Stimulated activated CD4-positive, alpha-beta T cell treated with anti-CD3 and anti-CD28 coated beads, Interleukin-1b, Interleukin-23, amount 100 ng/mL, for 24 hours (primary cell): ENCODE results near the gene DGKE.

Source experiments
- DNase-seq, 4 experiments: peaks; one replicate each; pipeline ENCODE4 v3.0.0-alpha.2; 2020; ENCODE audit warnings: low read depth in 4 of 4, low spot score in 1 of 4

Gene DGKE

DNA sequence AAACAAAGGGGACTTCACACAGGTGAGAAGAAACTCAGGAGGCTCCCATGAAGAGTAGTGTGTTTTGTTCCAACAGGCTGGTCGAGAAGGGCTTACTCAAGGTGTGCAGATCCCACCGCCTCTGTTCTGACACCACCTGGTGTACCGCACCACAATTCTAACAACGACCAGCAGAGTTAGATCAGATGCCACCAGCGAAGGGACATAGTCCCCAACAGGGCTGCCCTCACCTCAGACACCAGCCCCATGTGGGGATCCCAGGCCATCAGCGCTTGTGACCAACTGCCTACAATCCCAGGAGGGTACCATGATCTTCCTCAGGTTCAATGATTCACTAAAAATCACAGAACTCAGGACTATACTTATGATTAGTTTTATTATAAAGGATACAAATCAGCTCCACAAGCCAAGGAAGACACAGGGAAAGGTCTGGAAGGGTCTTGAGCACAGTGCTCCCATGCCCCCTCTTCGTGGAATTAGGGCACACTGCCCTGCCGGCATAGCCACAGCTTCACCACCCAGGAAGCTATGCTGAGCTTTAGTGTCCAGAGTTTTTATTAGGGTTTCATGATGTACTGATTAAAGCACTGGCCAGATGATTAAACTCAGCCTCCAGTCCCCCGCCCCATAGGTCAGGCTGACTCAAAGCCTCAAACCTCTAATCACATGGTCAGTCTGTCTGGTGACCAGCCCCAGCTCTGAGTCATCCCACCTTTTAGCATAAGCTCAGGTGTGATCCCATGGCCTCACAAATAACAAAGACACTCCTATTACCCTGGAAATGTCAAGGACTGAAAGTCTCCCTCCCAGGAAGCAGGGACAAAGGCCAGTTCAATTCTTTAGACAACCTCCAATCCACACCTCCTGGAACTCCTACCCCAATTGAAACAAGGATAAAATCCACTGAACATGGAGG, 53.9 kb downstream of the DGKE start:
- no peak for DNase-seq

DNA sequence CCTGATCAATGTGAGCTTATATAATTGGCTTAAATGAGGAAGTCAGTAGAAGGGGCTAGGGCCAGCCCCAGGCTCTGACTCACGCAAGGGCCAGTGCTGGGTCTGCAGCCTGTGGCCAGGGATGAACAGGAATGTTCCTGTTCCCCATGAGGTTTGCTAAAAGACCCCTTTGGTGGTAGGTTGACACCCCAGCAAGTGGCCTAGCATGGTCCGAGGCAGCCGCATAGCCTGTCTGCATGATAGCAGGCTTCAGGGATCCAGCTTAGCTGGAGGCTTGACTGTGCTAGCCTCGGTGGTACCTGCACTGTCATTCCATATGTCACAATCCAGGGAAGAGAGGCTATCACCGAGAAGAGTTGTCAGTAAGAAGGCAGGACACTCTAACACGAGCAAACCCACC, 56.4 kb downstream of the DGKE start:
- no peak for DNase-seq

DNA sequence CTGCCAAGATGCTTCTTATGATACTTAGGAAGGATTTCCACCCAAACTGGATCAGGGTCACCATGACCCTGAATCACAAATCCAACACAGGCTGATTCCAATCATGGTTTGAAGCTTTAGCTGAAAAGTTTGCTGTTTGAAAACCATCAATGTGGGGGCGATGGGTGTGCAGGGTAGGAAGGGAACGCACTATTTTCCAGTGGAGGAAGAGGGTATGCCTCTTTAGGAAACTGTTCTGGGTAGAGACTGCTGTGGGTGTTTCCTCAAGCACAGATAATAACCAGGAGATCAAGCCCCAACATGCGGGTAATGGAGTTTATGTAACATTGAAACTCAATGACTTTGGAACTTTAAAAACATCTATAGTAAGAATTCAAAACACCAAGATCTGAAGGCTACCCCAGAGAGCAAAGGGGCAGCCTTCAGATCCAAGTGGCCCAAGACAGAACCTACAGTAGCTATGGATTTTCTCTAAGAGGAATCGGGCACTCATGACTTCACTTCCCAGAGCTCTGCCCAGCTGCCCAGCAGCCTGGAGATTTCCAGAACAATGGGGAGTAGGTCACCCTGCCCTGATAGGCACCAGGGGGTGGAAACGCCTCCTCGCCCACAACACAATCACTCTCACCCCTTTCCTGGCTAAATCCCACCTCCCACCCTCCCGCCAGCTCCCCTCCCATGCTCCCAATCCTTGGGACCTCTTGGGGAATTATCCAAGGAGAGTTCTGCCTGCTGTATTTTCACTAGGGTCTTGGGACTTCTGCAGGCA, 57.1 kb downstream of the DGKE start:
- no peak for DNase-seq

DNA sequence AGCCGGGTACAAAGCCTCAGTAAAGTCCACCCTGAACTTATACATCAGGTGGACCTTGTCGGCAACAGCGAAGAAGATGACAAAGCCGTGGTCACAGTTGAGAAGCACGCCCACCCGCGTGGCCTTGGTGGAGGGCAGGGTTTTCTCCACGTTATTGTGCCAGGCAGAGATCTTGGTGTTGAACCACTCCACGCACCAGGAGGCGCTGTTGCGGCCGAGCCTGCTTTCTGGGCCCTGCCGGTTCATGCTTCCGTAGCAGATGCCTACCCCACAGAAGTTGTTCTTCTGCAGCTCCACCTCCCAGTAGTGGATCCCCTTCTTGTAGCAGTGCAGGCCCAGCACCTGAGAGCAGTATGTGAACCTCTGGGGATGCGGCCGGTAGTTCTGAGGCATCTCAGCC, 57.8 kb downstream of the DGKE start:
- peak in 2 of 4 experiments; percentile 30 to 36 for DNase-seq

DNA sequence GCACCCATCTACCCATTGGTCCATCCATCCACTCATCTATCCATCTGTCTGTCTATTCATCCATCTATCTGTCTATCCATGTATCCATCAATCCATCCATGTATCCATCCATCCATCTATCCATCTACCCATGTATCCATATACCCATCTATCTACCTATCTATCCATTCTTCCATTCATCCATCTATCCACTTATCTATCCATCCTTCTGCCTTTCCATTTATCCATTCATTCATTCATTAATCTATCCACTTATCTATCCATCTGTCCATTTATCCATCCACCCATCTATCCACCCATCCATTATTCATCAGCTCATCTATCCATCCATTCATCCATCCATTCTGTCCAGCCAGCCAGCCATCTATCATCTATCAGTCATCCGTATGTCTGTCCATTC, 58.4 kb downstream of the DGKE start:
- DNase-seq, result no peak

DNA sequence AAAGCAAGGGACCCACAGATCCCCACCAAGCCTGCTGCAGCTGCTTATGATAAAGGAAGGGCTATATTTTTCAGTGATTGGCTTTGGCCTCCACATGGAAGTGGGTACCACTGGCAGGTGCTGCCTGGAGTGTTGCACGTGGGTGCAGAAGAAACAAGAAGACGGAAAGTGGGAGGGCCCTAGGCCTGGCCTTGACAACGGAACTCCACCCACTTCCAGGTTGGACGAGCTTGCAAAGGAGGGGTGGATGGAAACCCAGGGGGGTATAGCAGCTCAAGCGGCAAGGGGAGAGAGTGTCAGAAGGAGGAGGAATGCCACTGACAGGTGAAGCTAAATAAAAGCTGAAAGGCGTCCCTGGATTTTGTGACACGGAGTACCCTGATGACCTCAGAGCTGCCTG, 59.6 kb downstream of the DGKE start:
- no peak for DNase-seq

DNA sequence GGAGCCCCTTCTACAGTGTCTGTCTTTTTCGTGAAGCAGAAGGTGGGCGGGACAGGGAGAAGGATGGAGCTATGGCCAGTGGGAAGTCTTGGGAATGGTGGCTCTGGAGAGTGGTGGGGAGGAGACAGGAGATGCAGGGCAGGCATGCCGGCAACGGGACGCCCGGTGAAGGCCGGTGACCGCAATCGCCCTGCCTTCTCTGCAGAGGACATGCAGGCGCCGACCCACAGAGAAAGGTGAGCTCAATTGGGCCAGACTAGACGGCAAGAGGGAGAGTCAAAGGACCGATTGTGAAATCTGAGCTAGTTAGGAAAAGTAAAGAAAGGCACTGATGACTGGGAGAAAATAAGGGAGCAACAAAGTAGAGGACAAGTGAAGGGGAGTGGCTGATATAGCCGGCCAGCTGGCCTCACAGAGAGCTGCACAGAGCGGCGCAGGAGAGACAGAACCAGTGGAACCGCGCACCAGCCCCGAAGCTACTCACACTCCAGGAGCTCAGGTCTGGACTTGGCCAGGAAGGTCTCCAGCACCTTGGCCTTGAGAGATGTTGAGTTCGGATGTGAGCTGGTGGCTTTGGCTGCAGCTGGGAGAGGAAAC, 61.0 kb downstream of the DGKE start:
- DNase-seq, result no peak

DNA sequence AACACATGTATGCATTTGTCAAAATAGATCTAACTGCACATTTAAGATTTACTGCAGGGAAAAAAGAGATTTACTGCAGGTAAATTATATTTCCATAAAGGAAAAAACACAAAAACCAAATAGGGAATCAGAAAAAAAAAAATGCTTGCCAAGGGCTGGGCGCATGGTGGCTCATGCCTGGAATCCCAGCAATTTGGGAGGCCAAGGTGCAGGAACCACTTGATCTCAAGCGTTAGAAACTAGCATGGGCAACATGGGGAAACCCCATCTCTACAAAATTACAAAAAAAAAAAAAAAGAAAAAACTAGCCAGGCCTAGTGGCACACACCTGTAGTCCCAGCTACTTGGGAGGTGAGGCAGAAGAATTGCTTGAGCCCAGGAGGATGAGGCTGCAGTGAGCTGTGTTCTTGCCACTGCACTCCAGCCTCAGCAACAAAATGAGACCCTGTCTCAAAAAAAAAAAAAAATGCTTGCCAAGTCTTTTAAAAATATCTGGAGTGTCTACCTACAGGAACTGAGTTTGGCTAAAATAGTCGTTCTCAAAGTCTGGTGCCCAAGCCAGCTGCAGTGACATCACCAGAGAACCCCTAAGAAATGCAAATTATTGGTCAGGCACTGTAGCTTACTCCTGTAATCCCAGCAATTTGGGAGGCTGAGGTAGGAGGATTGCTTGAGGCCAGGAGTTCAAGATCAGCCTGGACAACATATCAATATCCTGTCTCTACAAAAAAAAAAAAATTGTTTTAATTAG, 62.4 kb downstream of the DGKE start:
- DNase-seq, result no peak

DNA sequence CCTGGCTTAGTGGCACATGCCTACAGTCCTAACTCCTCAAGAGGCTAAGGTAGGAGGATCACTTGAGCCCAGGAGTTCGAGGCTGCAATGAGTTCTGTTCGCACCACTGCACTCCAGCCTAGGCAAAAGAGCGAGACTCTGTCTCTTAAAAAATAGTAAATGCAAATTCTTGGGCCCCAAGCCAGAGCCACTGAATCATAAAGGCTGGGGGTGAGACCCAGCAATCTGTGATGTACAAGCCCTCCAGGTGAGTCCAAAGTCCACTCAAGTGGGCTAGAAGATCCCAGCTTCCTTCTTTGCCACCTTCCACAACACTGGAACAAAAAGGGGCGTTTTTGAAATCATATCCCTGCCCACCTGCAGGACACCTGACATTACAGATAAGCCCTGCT, 63.0 kb downstream of the DGKE start:
- no peak for DNase-seq

DNA sequence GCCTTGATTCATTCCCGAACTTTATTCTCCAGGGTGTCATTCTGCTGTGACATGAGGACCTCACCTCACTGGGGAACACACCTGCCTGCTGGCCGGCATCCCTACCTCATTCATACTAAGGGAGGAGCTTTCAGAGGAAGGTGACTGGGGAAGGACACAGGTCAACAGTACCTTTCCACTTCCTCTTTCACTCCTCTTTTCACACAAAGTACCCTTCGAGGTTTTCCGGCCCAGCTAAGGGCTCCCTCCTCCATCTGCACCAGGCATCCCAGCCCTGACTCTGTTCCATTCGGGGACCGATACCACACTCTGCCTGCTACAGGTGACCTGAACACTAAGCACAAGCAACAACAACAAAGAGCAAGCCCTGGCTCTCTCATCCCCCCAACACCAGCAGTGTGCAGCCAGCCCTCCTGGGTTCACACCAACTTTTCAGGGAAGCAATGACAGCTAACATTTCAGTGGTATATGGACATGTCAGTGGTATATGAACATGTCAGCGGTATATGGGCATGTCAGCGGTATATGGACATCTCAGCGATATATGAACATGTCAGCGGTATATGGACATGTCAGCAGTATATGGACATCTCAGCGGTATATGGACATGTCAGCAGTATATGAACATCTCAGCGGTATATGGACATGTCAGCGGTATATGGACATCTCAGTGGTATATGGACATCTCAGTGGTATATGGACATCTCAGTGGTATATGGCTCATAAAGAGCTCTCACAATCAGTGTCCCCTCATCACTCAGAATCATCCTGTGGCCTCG, 63.9 kb downstream of the DGKE start:
- no peak for DNase-seq

DNA sequence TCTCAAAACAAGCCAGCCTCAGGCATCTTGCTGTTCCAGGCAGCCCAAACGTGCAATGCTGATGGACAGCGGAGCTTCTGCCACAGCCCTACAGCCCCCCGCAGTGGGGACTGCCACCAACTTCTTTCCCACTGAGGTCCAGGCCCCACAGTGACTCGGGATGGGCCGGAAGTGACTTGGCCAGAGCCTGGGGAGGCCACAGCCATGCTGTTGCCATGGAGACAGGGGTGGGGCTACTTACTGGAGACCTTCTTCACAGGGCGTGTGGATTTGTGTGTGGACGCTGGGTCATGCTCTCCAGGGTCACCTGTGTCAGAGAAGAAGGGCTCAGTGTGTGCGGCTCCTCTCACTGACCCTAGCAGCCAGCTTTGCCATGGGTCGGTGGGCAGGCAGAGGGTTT, 64.9 kb downstream of the DGKE start:
- no peak for DNase-seq

DNA sequence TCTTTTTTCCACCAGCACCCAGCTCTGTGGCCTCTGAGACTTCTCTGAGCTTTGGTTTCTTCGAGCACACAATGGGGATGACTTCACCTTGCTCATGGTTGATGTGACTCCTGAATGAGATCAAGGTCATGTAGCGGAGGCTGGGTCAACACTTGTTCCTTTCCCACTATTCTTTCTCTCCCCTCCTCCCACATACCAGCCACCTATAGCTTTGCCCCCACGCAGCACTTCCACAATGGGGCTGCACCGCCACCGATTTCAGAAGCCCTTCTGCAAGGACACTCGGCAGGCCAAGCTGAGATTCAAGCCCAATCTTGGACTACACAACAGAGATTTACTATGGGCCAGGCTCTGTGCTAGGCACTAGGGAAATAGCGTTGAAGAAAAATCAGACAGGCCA, 65.5 kb downstream of the DGKE start:
- DNase-seq, result no peak

DNA sequence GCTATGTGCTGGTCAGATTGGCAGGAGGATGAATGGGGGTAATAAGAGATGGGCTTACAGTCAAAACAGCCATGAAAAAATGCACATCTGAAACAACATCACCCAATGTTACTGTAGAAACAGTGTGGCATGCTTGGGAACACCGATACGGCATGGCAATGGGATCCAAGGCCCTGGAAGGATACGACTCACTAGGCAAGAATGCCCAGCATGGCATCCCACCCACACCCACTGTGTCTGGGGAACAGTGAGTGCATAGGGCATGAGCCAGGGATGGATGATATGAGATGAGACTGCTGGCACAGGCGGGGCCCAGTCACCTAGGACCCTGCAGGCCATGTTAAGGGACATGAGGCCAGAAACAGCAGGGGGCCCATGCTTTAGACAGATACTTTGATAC, 68.4 kb downstream of the DGKE start:
- no peak for DNase-seq

DNA sequence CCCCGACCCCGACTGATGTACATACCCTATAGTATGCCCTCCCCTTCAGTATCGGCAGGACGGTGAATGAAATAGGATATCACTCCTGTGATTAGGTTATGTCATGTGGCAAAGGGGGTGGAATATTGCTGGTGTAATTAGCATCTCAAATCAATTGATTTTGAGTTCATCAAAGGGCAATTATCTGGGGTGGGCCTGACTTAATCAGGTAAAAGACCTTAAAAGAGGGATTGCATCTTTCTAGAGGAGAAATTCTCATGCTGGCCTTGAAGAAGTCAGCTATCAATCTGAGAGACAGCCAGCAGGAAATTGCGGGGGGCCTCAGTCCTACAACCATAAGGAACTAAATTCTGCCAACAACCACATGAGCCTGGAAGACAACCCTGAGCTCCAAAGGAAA, 69.6 kb downstream of the DGKE start:
- DNase-seq, result no peak

DNA sequence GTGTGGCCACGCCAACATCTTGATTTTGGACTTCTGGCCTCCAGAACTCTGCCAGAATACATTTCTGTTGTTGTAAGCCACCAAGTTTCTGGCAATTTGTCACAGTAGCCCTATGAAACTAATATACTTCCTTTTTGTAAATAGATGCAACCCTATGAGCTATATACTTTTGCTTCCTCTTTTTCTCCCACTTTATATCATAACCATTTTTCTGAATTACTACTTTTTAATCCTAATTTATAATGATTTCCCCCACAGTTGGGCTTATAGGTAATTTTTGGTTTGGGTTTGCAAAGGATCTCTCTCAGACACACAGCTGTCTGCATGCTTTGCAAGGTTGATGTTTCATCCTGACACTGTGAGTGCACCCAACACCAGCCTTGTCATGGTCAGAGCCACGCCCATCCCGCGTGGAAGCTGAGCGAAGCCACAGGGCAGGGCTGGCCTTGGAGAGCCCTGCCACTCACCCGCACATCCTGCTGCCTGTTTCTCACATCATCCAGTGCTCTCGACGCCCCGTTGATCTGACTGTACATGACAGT, 74.1 kb downstream of the DGKE start:
- no peak for DNase-seq

DNA sequence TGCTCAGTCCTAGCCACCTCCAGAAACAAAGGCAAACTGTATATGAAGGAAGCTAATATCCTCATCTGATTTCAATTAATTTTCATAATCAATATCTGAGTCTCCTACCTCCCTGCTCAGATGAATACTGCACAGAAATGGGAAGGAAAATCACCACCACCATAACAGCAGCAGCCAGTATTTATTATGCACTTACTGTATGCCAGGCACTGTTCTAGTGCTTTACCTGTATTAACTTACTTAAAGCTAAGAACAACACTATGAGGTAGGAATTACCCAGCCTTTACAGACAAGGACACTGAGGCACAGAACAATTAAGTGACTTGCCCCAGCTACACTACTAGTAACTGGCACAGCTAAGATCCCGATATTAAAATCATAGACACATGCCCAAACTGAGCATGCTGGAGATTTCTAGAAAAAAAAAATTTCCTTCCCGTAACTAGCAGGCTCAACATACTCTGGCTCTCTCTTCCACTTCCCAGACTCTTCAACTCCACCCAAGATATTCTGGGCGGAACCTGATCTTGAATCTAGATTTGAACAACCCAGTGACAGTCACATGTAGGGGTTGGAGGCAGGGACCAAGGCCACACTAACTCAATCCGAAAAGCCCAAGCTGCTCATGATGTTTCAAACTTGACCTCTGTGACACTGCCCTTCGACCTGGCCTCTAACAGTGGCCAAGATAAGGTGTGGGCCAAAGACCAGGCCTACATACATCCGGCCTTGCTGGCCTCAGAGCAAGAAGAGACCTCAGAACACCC, 76.0 kb downstream of the DGKE start:
- no peak for DNase-seq

DNA sequence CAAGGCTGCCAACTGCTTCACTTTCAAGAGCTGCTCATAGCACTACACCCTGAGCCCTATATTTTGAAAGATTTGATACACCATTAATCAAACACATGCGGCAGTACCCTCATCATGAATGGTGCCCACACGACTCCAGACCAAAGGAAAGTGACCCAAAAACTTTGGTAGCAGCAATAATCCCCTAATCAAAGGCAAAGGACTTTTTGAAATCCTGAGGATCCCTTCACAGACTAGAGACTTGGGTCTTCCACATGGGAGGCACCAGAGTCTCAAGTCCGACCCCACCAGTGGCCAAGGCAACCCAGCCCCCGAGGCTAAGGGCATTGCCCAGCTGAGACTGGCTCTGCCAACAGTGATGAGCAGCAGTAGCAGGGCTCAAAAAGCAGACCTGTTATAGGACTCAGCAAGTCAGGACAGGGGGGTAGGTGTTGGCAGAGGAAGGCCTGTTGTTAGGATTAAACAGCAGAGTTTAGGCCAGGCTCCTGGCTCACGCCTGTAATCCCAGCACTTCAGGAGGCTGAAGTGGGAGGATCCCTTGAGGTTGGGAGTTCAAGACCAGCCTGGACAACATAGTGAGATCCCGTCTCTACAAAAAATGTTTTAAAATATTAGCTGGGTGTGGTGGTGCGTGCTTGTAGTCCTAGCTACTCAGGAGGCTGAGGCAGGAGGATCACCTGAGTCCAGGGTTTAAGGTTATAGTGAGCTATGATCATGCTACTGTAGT, 76.7 kb downstream of the DGKE start:
- no peak for DNase-seq

DNA sequence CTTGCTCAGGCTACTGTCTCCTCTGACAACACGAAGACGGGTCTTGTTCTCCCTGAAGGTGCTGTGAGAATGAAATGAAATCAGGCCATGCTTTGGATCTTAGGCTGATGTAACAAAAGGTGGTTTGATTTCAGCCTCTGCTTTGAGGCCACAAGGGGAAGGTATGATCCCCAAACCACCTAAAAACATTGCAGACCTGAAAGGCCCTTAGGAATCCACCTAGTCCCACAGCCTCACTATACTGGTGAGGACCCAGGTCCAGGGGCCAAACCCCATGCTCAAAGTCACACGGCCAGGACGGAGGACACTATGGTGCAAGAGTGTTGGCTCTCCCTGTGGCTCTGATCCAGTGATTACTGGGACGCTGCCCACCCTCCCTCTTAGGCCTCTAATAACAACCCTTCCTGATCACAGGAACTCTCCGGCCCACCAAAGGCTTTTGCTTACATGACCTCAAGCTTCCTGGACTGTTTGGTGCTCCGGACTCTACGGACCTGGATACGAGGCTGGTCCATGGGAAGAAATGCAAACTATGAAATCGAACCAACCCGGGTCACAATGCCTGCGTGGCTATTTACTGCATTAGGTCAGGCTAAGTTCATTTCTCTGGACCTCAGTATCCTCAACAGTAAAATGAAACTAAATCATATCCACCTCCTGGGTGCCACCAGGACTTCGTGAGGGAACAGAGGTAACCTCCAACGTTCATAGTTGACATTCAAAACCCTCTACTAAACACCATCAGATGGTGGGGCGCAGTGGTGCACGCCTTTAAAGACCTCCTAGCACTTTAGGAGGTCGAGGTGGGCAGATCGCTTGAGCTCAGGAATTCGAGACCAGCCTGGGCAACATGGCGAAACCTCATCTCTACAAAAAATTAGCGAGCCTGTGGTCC, 78.4 kb downstream of the DGKE start:
- no peak for DNase-seq
